Activated CD8-positive, alpha-beta T cell treated with anti-CD3 and anti-CD28 coated beads for 36 hours (primary cell): ENCODE measurements around the gene CCDC89. TPM values are rescaled to one million over a fixed set of nuclear protein-coding genes. Genes with fewer than 3 reads are reported as not detected.

Experiments used
- ATAC-seq: fragments of 200-7000 bp; cut with Tn5 transposase; one replicate; pipeline ENCODE4 v1.10.0; 2021; ENCODE audit warnings: mild to moderate bottlenecking, moderate library complexity
- CTCF ChIA-PET: fragments of 350-600 bp; sonication (Branson Sonifier 250); formaldehyde crosslinking; loops from one replicate; lab custom pipeline; 2021; ENCODE audit warnings: antibody characterized with exemption; lab: Charles Lee
- POLR2A ChIA-PET: fragments of 350-600 bp; sonication (Branson Sonifier 250); formaldehyde crosslinking; loops from one replicate; lab custom pipeline; 2021; ENCODE audit warnings: antibody characterized with exemption; lab: Charles Lee
- DNase-seq: peaks from one replicate; pipeline ENCODE4 v3.0.0-alpha.2; 2020
- H3K27ac Mint-ChIP-seq: one replicate; pipeline ENCODE4 v1.8.0; 2021; ENCODE audit warnings: mild to moderate bottlenecking, mixed read lengths
- H3K27me3 Mint-ChIP-seq: one replicate; pipeline ENCODE4 v1.8.0; 2021; ENCODE audit warnings: mixed read lengths
- H3K36me3 Mint-ChIP-seq: one replicate; pipeline ENCODE4 v1.8.0; 2021; ENCODE audit warnings: low read depth, mixed read lengths
- H3K4me1 Mint-ChIP-seq: one replicate; pipeline ENCODE4 v1.8.0; 2021; ENCODE audit warnings: low read depth, mixed read lengths
- H3K4me3 Mint-ChIP-seq: one replicate; pipeline ENCODE4 v1.8.0; 2021; ENCODE audit warnings: mild to moderate bottlenecking, moderate library complexity, mixed read lengths
- H3K9me3 Mint-ChIP-seq: one replicate; pipeline ENCODE4 v1.8.0; 2021; ENCODE audit warnings: mixed read lengths
- intact Hi-C: fragments of 100-400 bp; cut with micrococcal nuclease; formaldehyde crosslinking; loops from one replicate; pipeline ENCODE4 v1.10.0; 2022
- total RNA-seq, 2 experiments: library from RNA; stranded (reverse); gene quantifications; one replicate each; pipeline ENCODE4 v1.2.3, GENCODE V29; 2021
- TF ChIP-seq, protein P1 (sequence below): fragments of 200-600 bp; IDR thresholded peaks from one replicate; pipeline ENCODE4 v1.8.0; 2022; ENCODE audit warnings: antibody characterized with exemption, mild to moderate bottlenecking

The CCDC89 gene
- total RNA-seq, 2 experiments from 2014 or later = 0.36 TPM; not detected in 1

DNA sequence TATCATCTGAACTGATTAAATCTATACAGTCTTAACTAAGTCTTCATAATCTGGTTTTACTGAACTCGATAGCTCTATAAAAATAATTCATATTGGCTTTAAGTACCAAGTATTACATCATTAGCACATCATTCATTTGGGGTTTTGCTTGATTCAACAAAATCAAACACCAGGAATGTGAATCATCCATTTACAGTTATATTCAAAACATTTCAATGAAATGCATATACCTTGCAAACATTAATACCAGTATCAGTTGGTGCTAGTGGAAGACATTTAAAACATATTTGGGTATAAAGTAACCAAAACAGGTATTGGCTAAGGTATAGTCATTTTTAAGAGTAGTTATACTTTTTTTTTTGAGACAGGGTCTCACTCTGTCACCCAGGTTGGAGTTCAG is 12.2 kb upstream of the CCDC89 start:
- intact Hi-C loops = no loop called here
- ChIA-PET POLR2A (interaction anchor here (1.4 to 1.6 kb wide), 2 partner anchors 51 to 54 kb away, joined by 3 to 4 read pairs; partner anchors contain the start of gene TMEM126A), CTCF (interaction anchor here (1.2 to 3.3 kb wide), 2 partner anchors 111 to 127 kb away, joined by 3 to 7 read pairs; no protein-coding TSS in a partner anchor)
- TF ChIP-seq, protein P1, sequence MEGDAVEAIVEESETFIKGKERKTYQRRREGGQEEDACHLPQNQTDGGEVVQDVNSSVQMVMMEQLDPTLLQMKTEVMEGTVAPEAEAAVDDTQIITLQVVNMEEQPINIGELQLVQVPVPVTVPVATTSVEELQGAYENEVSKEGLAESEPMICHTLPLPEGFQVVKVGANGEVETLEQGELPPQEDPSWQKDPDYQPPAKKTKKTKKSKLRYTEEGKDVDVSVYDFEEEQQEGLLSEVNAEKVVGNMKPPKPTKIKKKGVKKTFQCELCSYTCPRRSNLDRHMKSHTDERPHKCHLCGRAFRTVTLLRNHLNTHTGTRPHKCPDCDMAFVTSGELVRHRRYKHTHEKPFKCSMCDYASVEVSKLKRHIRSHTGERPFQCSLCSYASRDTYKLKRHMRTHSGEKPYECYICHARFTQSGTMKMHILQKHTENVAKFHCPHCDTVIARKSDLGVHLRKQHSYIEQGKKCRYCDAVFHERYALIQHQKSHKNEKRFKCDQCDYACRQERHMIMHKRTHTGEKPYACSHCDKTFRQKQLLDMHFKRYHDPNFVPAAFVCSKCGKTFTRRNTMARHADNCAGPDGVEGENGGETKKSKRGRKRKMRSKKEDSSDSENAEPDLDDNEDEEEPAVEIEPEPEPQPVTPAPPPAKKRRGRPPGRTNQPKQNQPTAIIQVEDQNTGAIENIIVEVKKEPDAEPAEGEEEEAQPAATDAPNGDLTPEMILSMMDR = no peak
- no peak overlapping the region for H3K4me3 Mint-ChIP-seq
- ATAC-seq (no peak), DNase-seq (no peak)
- H3K4me1 Mint-ChIP-seq = peaks cover 28% of the 10 kb centered on the region
- no peaks in the 10 kb centered on the region for H3K27me3 Mint-ChIP-seq
- no peaks in the 10 kb centered on the region for H3K36me3 Mint-ChIP-seq
- H3K27ac Mint-ChIP-seq = no peak overlapping the region
- no peaks in the 10 kb centered on the region for H3K9me3 Mint-ChIP-seq

- H3K27me3 Mint-ChIP-seq = no peaks in the 10 kb centered on the region
- TF ChIP-seq, protein P1 = no peak
- no peak overlapping the region for H3K27ac Mint-ChIP-seq
- ChIA-PET CTCF (interaction anchor here (1.2 to 3.3 kb wide), 2 partner anchors 112 to 127 kb away, joined by 3 to 7 read pairs; no protein-coding TSS in a partner anchor), POLR2A (interaction anchor here (1.3 to 1.6 kb wide), 3 partner anchors 13 to 55 kb away, joined by 3 to 5 read pairs (median 4); partner anchors contain the start of gene TMEM126A)
- no peaks in the 10 kb centered on the region for H3K36me3 Mint-ChIP-seq
- H3K4me3 Mint-ChIP-seq = no peak overlapping the region
- intact Hi-C loops = no loop called here
- ATAC-seq (no peak), DNase-seq (no peak)
- H3K9me3 Mint-ChIP-seq = no peaks in the 10 kb centered on the region
- H3K4me1 Mint-ChIP-seq = peaks cover 28% of the 10 kb centered on the region
Observed at GRCh38 chr11:85697747-85698146, 11.8 kb upstream of the CCDC89 start.

GRCh38 chr11:85695546-85695945 is 9.6 kb upstream of the CCDC89 start:
- intact Hi-C loops = no loop called here
- TF ChIP-seq, protein P1 = no peak
- ATAC-seq = no peak
- POLR2A ChIA-PET = no interaction called here
- no peak overlapping the region for H3K4me3 Mint-ChIP-seq
- H3K27me3 Mint-ChIP-seq = no peaks in the 10 kb centered on the region
- peaks cover 26% of the 10 kb centered on the region for H3K4me1 Mint-ChIP-seq
- DNase-seq = no peak
- no peaks in the 10 kb centered on the region for H3K9me3 Mint-ChIP-seq
- no peak overlapping the region for H3K27ac Mint-ChIP-seq
- CTCF ChIA-PET = interaction anchor here (0.7 to 2.3 kb wide), 13 partner anchors 9 to 159 kb away, joined by 3 to 14 read pairs (median 3); partner anchors contain the start of gene CCDC83
- no peaks in the 10 kb centered on the region for H3K36me3 Mint-ChIP-seq

DNA sequence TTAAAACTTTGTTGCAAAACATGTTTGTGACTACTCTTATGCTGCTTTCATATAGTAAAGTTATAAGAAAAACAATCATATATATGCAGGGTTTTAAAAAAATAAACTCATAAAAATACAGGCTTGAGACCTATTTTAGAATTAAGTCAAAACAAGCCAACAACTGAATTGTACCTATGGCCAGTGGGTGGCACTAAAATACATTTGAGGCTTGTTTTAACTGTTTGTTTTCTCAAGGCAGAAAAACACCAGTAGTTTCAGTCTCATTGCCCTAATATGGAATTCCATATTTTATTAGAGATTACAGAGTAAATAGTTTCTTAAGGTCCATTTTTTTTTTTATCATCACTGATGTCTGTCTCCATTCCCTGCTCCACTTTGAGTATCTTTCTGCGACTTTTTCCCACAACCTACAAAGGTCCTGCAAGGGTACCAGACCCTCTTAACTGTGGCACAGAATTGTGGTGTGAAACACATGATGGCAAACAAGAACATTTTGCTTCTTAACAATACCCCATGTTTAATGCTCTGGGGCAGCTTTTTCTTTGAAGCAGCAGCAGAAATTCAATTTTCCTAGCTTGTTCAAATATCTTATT is 8.5 kb upstream of the CCDC89 start:
- Mint-ChIP-seq H3K36me3 (no peaks in the 10 kb centered on the region), H3K27ac (no peak overlapping the region), H3K4me3 (no peak overlapping the region), H3K9me3 (no peaks in the 10 kb centered on the region), H3K27me3 (no peaks in the 10 kb centered on the region), H3K4me1 (peaks cover 15% of the 10 kb centered on the region)
- ATAC-seq = peak; percentile 55
- intact Hi-C loops = loop anchor here (5.0 kb wide), 1 partner anchor 128 kb away; no protein-coding TSS in a partner anchor
- POLR2A ChIA-PET = no interaction called here
- TF ChIP-seq, protein P1 = peak; percentile 25
- CTCF ChIA-PET = interaction anchor here (1.0 to 2.3 kb wide), 15 partner anchors 8 to 160 kb away, joined by 3 to 14 read pairs (median 4); partner anchors contain the start of genes CCDC83 and CCDC89
- no peak for DNase-seq
